ENCODE results near the gene NDC1.
"Not testable (repeated sequence)": the region's sequence is repeated elsewhere in the genome, so short reads cannot be mapped to it uniquely, and the experiment has no call there.

Gene NDC1

GRCh38 chr1:53826367-53826766, 11.7 kb downstream of the NDC1 start:
- DNase-seq (ENCODE audit: low read depth) = no peak
- no peak overlapping the region for H3K4me3 ChIP-seq (ENCODE audit: low read depth, low read length)
- peak; percentile 24 for TF ChIP-seq CTCF (IDR thresholded peaks at IDR 0.05; ENCODE audit: control insufficient read depth, extremely low read depth, insufficient read depth)

- DNase-seq (ENCODE audit: low read depth) = no peak
- H3K4me3 ChIP-seq (ENCODE audit: low read depth, low read length) = no peak overlapping the region
- no peak for TF ChIP-seq CTCF (IDR thresholded peaks at IDR 0.05; ENCODE audit: control insufficient read depth, extremely low read depth, insufficient read depth)
These were observed 12.8 kb downstream of the NDC1 start for GRCh38 chr1:53825306-53825705.

GRCh38 chr1:53822931-53823330, 15.2 kb downstream of the NDC1 start:
- no peak for TF ChIP-seq CTCF (IDR thresholded peaks at IDR 0.05; ENCODE audit: control insufficient read depth, extremely low read depth, insufficient read depth)
- no peak overlapping the region for H3K4me3 ChIP-seq (ENCODE audit: low read depth, low read length)
- peak; percentile 70 for DNase-seq (ENCODE audit: low read depth)

GRCh38 chr1:53821380-53821779, 16.7 kb downstream of the NDC1 start:
- H3K4me3 ChIP-seq (ENCODE audit: low read depth, low read length) = no peak overlapping the region
- TF ChIP-seq CTCF (IDR thresholded peaks at IDR 0.05; ENCODE audit: control insufficient read depth, extremely low read depth, insufficient read depth) = no peak
- DNase-seq (ENCODE audit: low read depth) = no peak

- DNase-seq (ENCODE audit: low read depth) = no peak
- no peak for TF ChIP-seq CTCF (IDR thresholded peaks at IDR 0.05; ENCODE audit: control insufficient read depth, extremely low read depth, insufficient read depth)
- H3K4me3 ChIP-seq (ENCODE audit: low read depth, low read length) = no peak overlapping the region
These were observed 18.7 kb downstream of the NDC1 start for GRCh38 chr1:53819387-53819786.

GRCh38 chr1:53816584-53816983, 21.5 kb downstream of the NDC1 start:
- DNase-seq (ENCODE audit: low read depth); H3K4me3 ChIP-seq (ENCODE audit: low read depth, low read length): not testable (repeated sequence)

GRCh38 chr1:53815484-53815883, 22.6 kb downstream of the NDC1 start:
- H3K4me3 ChIP-seq (ENCODE audit: low read depth, low read length); DNase-seq (ENCODE audit: low read depth): not testable (repeated sequence)

- 0 out of 2 replicates have a peak, but pooled peaks have one; percentile 17 for TF ChIP-seq CTCF (IDR thresholded peaks at IDR 0.05; ENCODE audit: control insufficient read depth, extremely low read depth, insufficient read depth)
- DNase-seq (ENCODE audit: low read depth) = no peak
- no peak overlapping the region for H3K4me3 ChIP-seq (ENCODE audit: low read depth, low read length)
These were observed 26.7 kb downstream of the NDC1 start for GRCh38 chr1:53811414-53811851.
